GM23248 (cell line): ENCODE results near the gene TECPR2. TPM values are rescaled to one million over a fixed set of nuclear protein-coding genes. Genes with fewer than 3 reads are reported as not detected.

Experiments
- DNase-seq: peaks from one replicate; pipeline ENCODE4 v3.0.0-alpha.2; 2015
- H2AFZ ChIP-seq: fragments of 200-600 bp; sonication (generic); 2 replicates; pipeline ENCODE4 v1.6.1; 2016; ENCODE audit warnings: antibody characterized with exemption
- H3F3A ChIP-seq: fragments of 200-600 bp; sonication (generic); 2 replicates; pipeline ENCODE4 v1.6.1; 2016; ENCODE audit warnings: mild to moderate bottlenecking, antibody characterized with exemption, mixed run types; ENCODE audit not compliant: insufficient read depth
- H3K27ac ChIP-seq: fragments of 200-600 bp; sonication (generic); 2 replicates; pipeline ENCODE4 v1.5.1; 2016; ENCODE audit warnings: mild to moderate bottlenecking
- H3K27me3 ChIP-seq: fragments of 200-600 bp; sonication (generic); replicated peaks from 2 replicates; pipeline ENCODE4 v1.6.1; 2016; ENCODE audit warnings: mild to moderate bottlenecking; ENCODE audit not compliant: insufficient read depth
- H3K36me3 ChIP-seq: fragments of 200-600 bp; sonication (generic); 2 replicates; pipeline ENCODE4 v1.6.1; 2016; ENCODE audit warnings: low read depth, mild to moderate bottlenecking
- H3K4me1 ChIP-seq: fragments of 200-600 bp; sonication (generic); 2 replicates; pipeline ENCODE4 v1.6.1; 2016; ENCODE audit warnings: mild to moderate bottlenecking; ENCODE audit not compliant: insufficient read depth
- H3K4me2 ChIP-seq: fragments of 200-600 bp; sonication (generic); one replicate; pipeline ENCODE4 v1.6.1; 2016; ENCODE audit warnings: mild to moderate bottlenecking; ENCODE audit not compliant: unreplicated experiment
- H3K4me3 ChIP-seq: fragments of 200-600 bp; sonication (generic); 2 replicates; pipeline ENCODE4 v1.5.1; 2016; ENCODE audit warnings: mild to moderate bottlenecking
- H3K79me2 ChIP-seq: fragments of 200-600 bp; sonication (generic); 2 replicates; pipeline ENCODE4 v1.6.1; 2016; ENCODE audit warnings: mild to moderate bottlenecking; ENCODE audit not compliant: insufficient read depth
- H3K9ac ChIP-seq: fragments of 200-600 bp; sonication (generic); 2 replicates; pipeline ENCODE4 v1.6.1; 2016; ENCODE audit warnings: mild to moderate bottlenecking
- H3K9me2 ChIP-seq: fragments of 200-600 bp; sonication (generic); 2 replicates; pipeline ENCODE4 v1.6.1; 2016; ENCODE audit warnings: mixed run types, mild to moderate bottlenecking, moderate library complexity; ENCODE audit not compliant: insufficient read depth
- H3K9me3 ChIP-seq: fragments of 200-600 bp; sonication (generic); one replicate; pipeline ENCODE4 v1.6.1; 2017; ENCODE audit warnings: low read depth
- H4K20me1 ChIP-seq: fragments of 200-600 bp; sonication (generic); 2 replicates; pipeline ENCODE4 v1.6.0; 2016; ENCODE audit not compliant: insufficient read depth
- EZH2 ChIP-seq: fragments of 200-600 bp; sonication (generic); IDR thresholded peaks from 2 replicates; pipeline ENCODE4 v1.6.1; 2018; ENCODE audit warnings: antibody characterized with exemption, mild to moderate bottlenecking; ENCODE audit not compliant: insufficient read depth, poor library complexity, severe bottlenecking
- EZH2phosphoT487 ChIP-seq: fragments of 200-600 bp; sonication (generic); IDR thresholded peaks from 2 replicates; pipeline ENCODE4 v1.6.1; 2018; ENCODE audit warnings: antibody characterized with exemption, moderate library complexity, mild to moderate bottlenecking, low read depth; ENCODE audit not compliant: insufficient read depth
- WGBS, 2 experiments: methylation state at CpG; one replicate each; pipeline ENCODE4 v1.1.6; 2015 to 2017; ENCODE audit warnings: low lambda C conversion rate in 2 of 2, low coverage in 1 of 2; ENCODE audit errors: missing lambda C conversion rate in 2 of 2; 5-methylcytosine and 5-hydroxymethylcytosine counted together
- in situ Hi-C: fragments of 300-500 bp; cut with MboI; formaldehyde crosslinking; loops from 2 replicates; pipeline ENCODE4 v1.15.0; 2020
- polyA plus RNA-seq: library from polyadenylated mRNA; unstranded; fragments of >200 nt; fragmentation: Nextera tagmentation; extraction: Ambion mirVana; gene quantifications from 2 replicates; pipeline ENCODE4 v1.2.1, GENCODE V29; 2016
- total RNA-seq: library from RNA; depleted of rRNA; stranded (reverse); fragments of >200 nt; shearing (Covaris generic); gene quantifications from 2 replicates; pipeline ENCODE4 v1.2.3, GENCODE V29; 2014

Gene TECPR2
- total and polyA plus RNA-seq, 2 experiments from 2014 or later, result 11.4 to 15.8 TPM

- Histone ChIP-seq H2AFZ (no peak overlapping the region), H4K20me1 (no peaks in the 10 kb centered on the region), H3K79me2 (no peaks in the 10 kb centered on the region), H3K9me2 (no peaks in the 10 kb centered on the region), H3K4me3 (no peak overlapping the region), H3K9me3 (no peaks in the 10 kb centered on the region), H3K4me1 (no peaks in the 10 kb centered on the region), H3K36me3 (0 out of 2 replicates have a peak, but pooled peaks cover 4% of the 10 kb centered on the region), H3K9ac (no peak overlapping the region), H3K27me3 (no peaks in the 10 kb centered on the region), H3F3A (no peaks in the 10 kb centered on the region), H3K27ac (no peak overlapping the region), H3K4me2 (no peak overlapping the region)
- DNase-seq, result no peak
- TF ChIP-seq EZH2phosphoT487, result no peak
- in situ Hi-C loops, result no loop called here
- 92 to 93% methylated on average over 14 of the region's 14 CpGs for WGBS, 2 experiments
These were observed 55.6 kb downstream of the TECPR2 start for GRCh38 chr14:102418169-102418852.

- Histone ChIP-seq H2AFZ (no peak overlapping the region), H3K36me3 (0 out of 2 replicates have a peak, but pooled peaks cover 4% of the 10 kb centered on the region), H3K79me2 (no peaks in the 10 kb centered on the region), H3F3A (no peaks in the 10 kb centered on the region), H3K4me3 (no peak overlapping the region), H3K4me2 (no peak overlapping the region), H3K27ac (no peak overlapping the region), H3K9me3 (no peaks in the 10 kb centered on the region), H3K4me1 (no peaks in the 10 kb centered on the region), H3K9ac (no peak overlapping the region), H3K9me2 (no peaks in the 10 kb centered on the region), H3K27me3 (no peaks in the 10 kb centered on the region), H4K20me1 (no peaks in the 10 kb centered on the region)
- in situ Hi-C loops, result no loop called here
- TF ChIP-seq EZH2 (no peak), EZH2phosphoT487 (no peak)
- DNase-seq, result no peak
- 95 to 97% methylated on average over 14 of the region's 14 CpGs for WGBS, 2 experiments
These were observed 56.1 kb downstream of the TECPR2 start for GRCh38 chr14:102418853-102419240.

- H4K20me1 ChIP-seq, result no peaks in the 10 kb centered on the region
- no peaks in the 10 kb centered on the region for H3K9me2 ChIP-seq
- no peaks in the 10 kb centered on the region for H3K27me3 ChIP-seq
- no peaks in the 10 kb centered on the region for H3F3A ChIP-seq
- DNase-seq, result no peak
- H3K4me1 ChIP-seq, result no peaks in the 10 kb centered on the region
- H3K9ac ChIP-seq, result no peak overlapping the region
- no peak overlapping the region for H2AFZ ChIP-seq
- TF ChIP-seq EZH2, result no peak
- no peak for TF ChIP-seq EZH2phosphoT487
- no peak overlapping the region for H3K27ac ChIP-seq
- no peak overlapping the region for H3K4me2 ChIP-seq
- H3K4me3 ChIP-seq, result no peak overlapping the region
- 97 to 98% methylated on average over 11 of the region's 11 CpGs for WGBS, 2 experiments
- H3K9me3 ChIP-seq, result no peaks in the 10 kb centered on the region
- H3K36me3 ChIP-seq, result 0 out of 2 replicates have a peak, but pooled peaks cover 4% of the 10 kb centered on the region
- no peaks in the 10 kb centered on the region for H3K79me2 ChIP-seq
- in situ Hi-C loops, result no loop called here
These were observed 56.5 kb downstream of the TECPR2 start for GRCh38 chr14:102419276-102419675.

- no peak overlapping the region for H3K27ac ChIP-seq
- in situ Hi-C loops, result no loop called here
- DNase-seq, result no peak
- H2AFZ ChIP-seq, result no peak overlapping the region
- no peaks in the 10 kb centered on the region for H3K4me1 ChIP-seq
- no peak for TF ChIP-seq EZH2
- no peak for TF ChIP-seq EZH2phosphoT487
- H3K9me3 ChIP-seq, result no peaks in the 10 kb centered on the region
- 0 out of 2 replicates have a peak, but pooled peaks cover 4% of the 10 kb centered on the region for H3K36me3 ChIP-seq
- H3F3A ChIP-seq, result no peaks in the 10 kb centered on the region
- H3K4me2 ChIP-seq, result no peak overlapping the region
- no peak overlapping the region for H3K4me3 ChIP-seq
- no peak overlapping the region for H3K9ac ChIP-seq
- no peaks in the 10 kb centered on the region for H3K79me2 ChIP-seq
- WGBS, 2 experiments, result 93 to 94% methylated on average over 8 of the region's 8 CpGs
- no peaks in the 10 kb centered on the region for H3K9me2 ChIP-seq
- H4K20me1 ChIP-seq, result no peaks in the 10 kb centered on the region
- H3K27me3 ChIP-seq, result no peaks in the 10 kb centered on the region
These were observed 57.0 kb downstream of the TECPR2 start for GRCh38 chr14:102419716-102420115.
